Liver (tissue), 9 donors: ENCODE results near the gene DBN1. TPM values are rescaled to one million over a fixed set of nuclear protein-coding genes. Genes with fewer than 3 reads are reported as not detected.

Source experiments
- DNase-seq: peaks from one replicate; pipeline ENCODE4 v3.0.0-alpha.2; 2017; ENCODE audit warnings: low spot score
- H3K27ac ChIP-seq, 2 donors: one replicate each; pipeline ENCODE4 v1.7.0; 2013; ENCODE audit warnings: inconsistent platforms in 2 of 2, low read length in 2 of 2, control low read depth in 1 of 2, low read depth in 1 of 2, mild to moderate bottlenecking in 1 of 2
- H3K27me3 ChIP-seq, 4 donors: one replicate each; pipeline versions ENCODE4 v1.6.1 to v1.7.0; 2013; ENCODE audit warnings: low read length in 3 of 4, inconsistent platforms in 1 of 4, mild to moderate bottlenecking in 1 of 4, moderate library complexity in 1 of 4; ENCODE audit not compliant: control insufficient read depth in 4 of 4, insufficient read depth in 4 of 4
- H3K36me3 ChIP-seq, 4 donors: one replicate each; pipeline versions ENCODE4 v1.6.1 to v1.7.0; 2013; ENCODE audit warnings: low read length in 3 of 4, mild to moderate bottlenecking in 3 of 4, low read depth in 1 of 4, moderate library complexity in 1 of 4; ENCODE audit not compliant: control insufficient read depth in 4 of 4, insufficient read depth in 3 of 4
- H3K4me1 ChIP-seq, 4 donors: one replicate each; pipeline versions ENCODE4 v1.6.1 to v1.7.0; 2013; ENCODE audit warnings: low read length in 3 of 4, mild to moderate bottlenecking in 3 of 4, moderate library complexity in 1 of 4; ENCODE audit not compliant: control insufficient read depth in 4 of 4, insufficient read depth in 4 of 4
- H3K4me3 ChIP-seq, 3 donors: one replicate each; pipeline versions ENCODE4 v1.6.1 to v1.7.0; 2013; ENCODE audit warnings: low read length in 3 of 3, control low read depth in 1 of 3, low read depth in 1 of 3, mild to moderate bottlenecking in 1 of 3
- H3K9ac ChIP-seq, 2 donors: one replicate each; pipeline ENCODE4 v1.7.0; 2013; ENCODE audit warnings: low read length in 2 of 2, mild to moderate bottlenecking in 2 of 2, moderate library complexity in 2 of 2, control low read depth in 1 of 2, low read depth in 1 of 2
- H3K9me3 ChIP-seq, 4 donors: one replicate each; pipeline versions ENCODE4 v1.6.1 to v1.7.0; 2013; ENCODE audit warnings: low read length in 3 of 4; ENCODE audit not compliant: control insufficient read depth in 4 of 4
- ATF3 ChIP-seq: IDR thresholded peaks from 2 replicates; pipeline ENCODE4 v1.6.1; 2016; ENCODE audit warnings: antibody characterized with exemption
- EGR1 ChIP-seq, 2 donors: IDR thresholded peaks; 2 replicates each; pipeline ENCODE4 v1.6.1; 2016 to 2018; ENCODE audit warnings: antibody characterized with exemption in 2 of 2, low read depth in 2 of 2
- FOXA1 ChIP-seq: IDR thresholded peaks from 2 replicates; pipeline ENCODE4 v1.6.1; 2016; ENCODE audit warnings: antibody characterized with exemption
- FOXA2 ChIP-seq: IDR thresholded peaks from 2 replicates; pipeline ENCODE4 v1.6.1; 2016; ENCODE audit warnings: antibody characterized with exemption
- GABPA ChIP-seq, 2 donors: IDR thresholded peaks in 1 of 2; conservative IDR thresholded peaks in 1 of 2; 2 replicates each; pipeline ENCODE4 v1.6.1; 2016; ENCODE audit warnings: antibody characterized with exemption in 2 of 2, mild to moderate bottlenecking in 1 of 2, moderate library complexity in 1 of 2
- HNF4A ChIP-seq, 2 donors: conservative IDR thresholded peaks; 2 replicates each; pipeline ENCODE4 v1.6.1; 2016; ENCODE audit warnings: antibody characterized with exemption in 2 of 2, mild to moderate bottlenecking in 2 of 2
- HNF4G ChIP-seq: IDR thresholded peaks from 2 replicates; pipeline ENCODE4 v1.6.1; 2016; ENCODE audit warnings: antibody characterized with exemption
- JUND ChIP-seq, 2 donors: IDR thresholded peaks; 2 replicates each; pipeline ENCODE4 v1.6.1; 2016; ENCODE audit warnings: antibody characterized with exemption in 2 of 2
- MAX ChIP-seq: IDR thresholded peaks from 2 replicates; pipeline ENCODE4 v1.6.1; 2016; ENCODE audit warnings: antibody characterized with exemption
- NR2F2 ChIP-seq: IDR thresholded peaks from 2 replicates; pipeline ENCODE4 v1.6.1; 2016; ENCODE audit warnings: antibody characterized with exemption
- RAD21 ChIP-seq, 2 donors: IDR thresholded peaks; 2 replicates each; pipeline ENCODE4 v1.6.1; 2016; ENCODE audit warnings: antibody characterized with exemption in 2 of 2, mild to moderate bottlenecking in 2 of 2
- REST ChIP-seq: IDR thresholded peaks from 2 replicates; pipeline ENCODE4 v1.6.1; 2016; ENCODE audit warnings: antibody characterized with exemption, mild to moderate bottlenecking
- RXRA ChIP-seq, 2 donors: IDR thresholded peaks; 2 replicates each; pipeline ENCODE4 v1.6.1; 2017 to 2018; ENCODE audit warnings: antibody characterized with exemption in 2 of 2, mild to moderate bottlenecking in 1 of 2
- SP1 ChIP-seq: IDR thresholded peaks from 2 replicates; pipeline ENCODE4 v1.6.1; 2018; ENCODE audit warnings: antibody characterized with exemption, mild to moderate bottlenecking
- TAF1 ChIP-seq: conservative IDR thresholded peaks from 2 replicates; pipeline ENCODE4 v1.6.1; 2016; ENCODE audit warnings: antibody characterized with exemption, mild to moderate bottlenecking
- YY1 ChIP-seq: IDR thresholded peaks from 2 replicates; pipeline ENCODE4 v1.6.1; 2016; ENCODE audit warnings: antibody characterized with exemption, mild to moderate bottlenecking
- WGBS: extraction: QIAGEN DNeasy Blood & Tissue Kit; methylation state at CpG from one replicate; pipeline ENCODE4 v1.1.7; 2013; 5-methylcytosine and 5-hydroxymethylcytosine counted together
- polyA plus RNA-seq, 2 donors: library from polyadenylated mRNA; stranded (reverse) in 1 of 2; unstranded in 1 of 2; fragments of 200-250 nt in 1 of 2; fragments of >200 nt in 1 of 2; fragmentation: Nextera tagmentation in 1 of 2; extraction: Ambion mirVana in 1 of 2; gene quantifications; one replicate each; pipeline versions ENCODE4 v1.2.1 to v1.2.3, GENCODE V29; 2013 to 2015
- total RNA-seq, 2 donors: library from RNA; depleted of rRNA; stranded (reverse); fragments of >200 nt; gene quantifications; one replicate each; pipeline ENCODE4 v1.2.3, GENCODE V29; 2014
- TF ChIP-seq, protein P1 (sequence below): IDR thresholded peaks from 2 replicates; pipeline ENCODE4 v1.6.1; 2016; ENCODE audit warnings: antibody characterized with exemption
- TF ChIP-seq, protein P2 (sequence below): fragments of 150-350 bp; IDR thresholded peaks from 2 replicates; pipeline ENCODE4 v1.5.1; 2017; ENCODE audit warnings: improper control_type of control experiment, low read depth, low read length; ENCODE audit not compliant: missing input control
- donor health status: healthy.
- donor health status: healthy.
- donor health status: healthy.
- donor health status: healthy.
- donor health status: healthy.

Gene DBN1
- total RNA-seq (1 to 10 TPM; 2.3 to 4.9 TPM), polyA plus RNA-seq (1 to 10 TPM; 1.5 to 1.8 TPM)

- Histone ChIP-seq H3K4me3 (peak within 1 kb of the TSS in 1 of 3 donors; percentile 57), H3K27ac (no peak within 1 kb of the TSS), H3K9me3 (no peaks in the 10 kb centered on the region), H3K27me3 (no peaks in the 10 kb centered on the region), H3K36me3 (no peaks in the 10 kb centered on the region), H3K4me1 (peaks cover 0 to 6% (median 3%) of the 10 kb centered on the region in 4 donors), H3K9ac (no peak within 1 kb of the TSS)
- no peak for TF ChIP-seq EGR1 (IDR thresholded peaks at IDR 0.05; ENCODE audit: low read depth in 2 of 2)
- TF ChIP-seq YY1: no peak
- TF ChIP-seq MAX: no peak
- TF ChIP-seq GABPA (IDR thresholded peaks at IDR 0.05 in 1 of 2, conservative IDR thresholded peaks at IDR 0.05 in 1 of 2): no peak
- TF ChIP-seq TAF1: no peak
- no peak for TF ChIP-seq ATF3
- no peak for TF ChIP-seq SP1
- no peak for TF ChIP-seq JUND (IDR thresholded peaks at IDR 0.05)
- no peak for TF ChIP-seq REST
- TF ChIP-seq FOXA1: no peak
- TF ChIP-seq, protein P1, sequence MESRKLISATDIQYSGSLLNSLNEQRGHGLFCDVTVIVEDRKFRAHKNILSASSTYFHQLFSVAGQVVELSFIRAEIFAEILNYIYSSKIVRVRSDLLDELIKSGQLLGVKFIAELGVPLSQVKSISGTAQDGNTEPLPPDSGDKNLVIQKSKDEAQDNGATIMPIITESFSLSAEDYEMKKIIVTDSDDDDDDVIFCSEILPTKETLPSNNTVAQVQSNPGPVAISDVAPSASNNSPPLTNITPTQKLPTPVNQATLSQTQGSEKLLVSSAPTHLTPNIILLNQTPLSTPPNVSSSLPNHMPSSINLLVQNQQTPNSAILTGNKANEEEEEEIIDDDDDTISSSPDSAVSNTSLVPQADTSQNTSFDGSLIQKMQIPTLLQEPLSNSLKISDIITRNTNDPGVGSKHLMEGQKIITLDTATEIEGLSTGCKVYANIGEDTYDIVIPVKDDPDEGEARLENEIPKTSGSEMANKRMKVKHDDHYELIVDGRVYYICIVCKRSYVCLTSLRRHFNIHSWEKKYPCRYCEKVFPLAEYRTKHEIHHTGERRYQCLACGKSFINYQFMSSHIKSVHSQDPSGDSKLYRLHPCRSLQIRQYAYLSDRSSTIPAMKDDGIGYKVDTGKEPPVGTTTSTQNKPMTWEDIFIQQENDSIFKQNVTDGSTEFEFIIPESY: no peak
- TF ChIP-seq, protein P2, sequence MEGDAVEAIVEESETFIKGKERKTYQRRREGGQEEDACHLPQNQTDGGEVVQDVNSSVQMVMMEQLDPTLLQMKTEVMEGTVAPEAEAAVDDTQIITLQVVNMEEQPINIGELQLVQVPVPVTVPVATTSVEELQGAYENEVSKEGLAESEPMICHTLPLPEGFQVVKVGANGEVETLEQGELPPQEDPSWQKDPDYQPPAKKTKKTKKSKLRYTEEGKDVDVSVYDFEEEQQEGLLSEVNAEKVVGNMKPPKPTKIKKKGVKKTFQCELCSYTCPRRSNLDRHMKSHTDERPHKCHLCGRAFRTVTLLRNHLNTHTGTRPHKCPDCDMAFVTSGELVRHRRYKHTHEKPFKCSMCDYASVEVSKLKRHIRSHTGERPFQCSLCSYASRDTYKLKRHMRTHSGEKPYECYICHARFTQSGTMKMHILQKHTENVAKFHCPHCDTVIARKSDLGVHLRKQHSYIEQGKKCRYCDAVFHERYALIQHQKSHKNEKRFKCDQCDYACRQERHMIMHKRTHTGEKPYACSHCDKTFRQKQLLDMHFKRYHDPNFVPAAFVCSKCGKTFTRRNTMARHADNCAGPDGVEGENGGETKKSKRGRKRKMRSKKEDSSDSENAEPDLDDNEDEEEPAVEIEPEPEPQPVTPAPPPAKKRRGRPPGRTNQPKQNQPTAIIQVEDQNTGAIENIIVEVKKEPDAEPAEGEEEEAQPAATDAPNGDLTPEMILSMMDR: no peak
- no peak for TF ChIP-seq RAD21 (IDR thresholded peaks at IDR 0.05)
- no peak for TF ChIP-seq FOXA2
- no peak for TF ChIP-seq HNF4G
- TF ChIP-seq NR2F2: no peak
- no peak for TF ChIP-seq HNF4A (conservative IDR thresholded peaks at IDR 0.05)
- TF ChIP-seq RXRA (IDR thresholded peaks at IDR 0.05): no peak
- 6% methylated on average over 68 of the region's 69 CpGs for WGBS
- DNase-seq: no peak
Observed at GRCh38 chr5:177473443-177474001, at the start of gene DBN1. Gene DBN1, minus strand, starts transcription at chr5:177473634. Its CDS starts 113 bp downstream, at chr5:177473521.
